GM18951 (cell line): Measurements from ENCODE around the gene DAP.
"Not testable (repeated sequence)": the region's sequence is repeated elsewhere in the genome, so short reads cannot be mapped to it uniquely, and the experiment has no call there.

Experiments
- POLR2A ChIP-seq: IDR thresholded peaks from 4 replicates; pipeline ENCODE4 v1.6.1; 2011; ENCODE audit warnings: mild to moderate bottlenecking; ENCODE audit not compliant: insufficient read length, insufficient read depth; ENCODE audit errors: extremely low read depth
- in situ Hi-C: fragments of 300-500 bp; cut with MboI; formaldehyde crosslinking; loops from one replicate; pipeline ENCODE4 v1.12.0; 2022; ENCODE audit warnings: low sequenced_read_pairs, mixed read lengths, inconsistent platforms; ENCODE audit not compliant: unreplicated experiment

The DAP gene

DNA sequence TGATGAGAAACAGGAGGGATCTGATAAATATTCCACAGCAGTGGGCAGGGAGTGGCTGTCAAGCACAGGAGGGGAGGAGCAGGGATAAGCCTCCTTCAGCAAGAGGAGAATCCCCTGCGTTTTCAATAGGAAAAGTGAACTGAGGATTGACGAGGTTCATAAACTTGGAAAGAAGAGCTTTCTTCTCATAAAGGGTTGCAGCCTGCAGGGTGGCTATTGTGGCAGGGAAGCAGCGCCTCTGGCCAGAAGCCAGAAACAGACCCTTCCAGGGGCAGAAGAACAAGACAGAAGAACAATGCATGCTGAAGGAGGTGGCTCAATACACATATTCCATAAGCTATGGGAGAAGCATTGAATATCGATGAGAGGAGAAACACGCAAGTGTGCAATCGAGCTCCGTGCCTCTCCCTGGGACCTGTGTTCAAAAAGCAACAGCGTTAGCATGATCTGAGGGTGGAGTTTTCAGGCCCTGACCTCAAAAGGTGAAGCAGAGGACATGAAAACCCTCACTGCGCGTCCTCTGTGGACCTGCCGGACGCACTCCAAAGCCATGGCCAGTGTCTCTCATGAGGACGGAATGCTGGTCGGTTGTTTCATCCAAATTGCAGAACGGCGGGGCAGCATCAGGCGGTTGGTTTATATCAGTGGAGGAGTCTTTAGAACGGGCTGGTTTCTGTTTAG is 129.6 kb downstream of the DAP start:
- in situ Hi-C loops: no loop called here
- no peak for TF ChIP-seq POLR2A

DNA sequence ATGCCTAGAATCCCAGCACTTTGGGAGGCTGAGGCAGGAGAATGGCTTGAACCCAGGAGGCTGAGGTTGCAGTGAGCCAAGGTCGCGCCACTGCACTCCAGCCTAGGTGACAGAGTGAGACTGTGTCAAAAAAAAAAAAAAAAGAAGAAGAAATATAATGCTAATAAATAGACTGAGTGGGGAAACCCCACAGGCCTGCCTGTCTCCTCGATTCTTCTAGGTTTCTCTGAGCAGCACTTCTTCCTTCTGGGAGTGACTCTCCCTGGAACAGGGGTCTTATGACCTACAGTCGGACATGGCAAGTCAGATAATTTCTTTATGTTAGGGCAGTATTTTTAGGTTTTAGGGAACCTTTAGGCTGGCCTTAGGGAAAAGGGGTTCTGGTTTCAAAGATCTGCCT is 130.3 kb downstream of the DAP start:
- in situ Hi-C loops: not testable (repeated sequence)

DNA sequence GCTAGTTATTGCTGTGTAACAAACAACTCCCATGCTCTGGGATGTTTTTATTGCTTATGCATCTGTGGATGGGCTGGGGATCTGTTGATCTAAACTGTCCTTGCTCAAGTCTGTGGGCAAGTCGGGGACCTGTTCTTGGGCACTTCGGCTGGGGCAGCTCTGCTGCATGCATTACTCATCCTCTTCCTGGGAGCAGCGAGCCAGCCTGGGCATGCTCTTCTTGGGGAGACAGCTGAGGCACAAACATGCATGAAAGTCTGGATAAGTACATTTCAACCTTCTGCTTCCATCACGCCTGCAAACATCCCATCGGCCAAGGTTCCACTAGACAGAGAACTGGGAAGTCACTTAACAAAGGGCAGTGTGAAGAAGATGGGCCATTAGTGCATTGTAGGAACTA is 130.9 kb downstream of the DAP start:
- no peak for TF ChIP-seq POLR2A
- in situ Hi-C loops: no loop called here

DNA sequence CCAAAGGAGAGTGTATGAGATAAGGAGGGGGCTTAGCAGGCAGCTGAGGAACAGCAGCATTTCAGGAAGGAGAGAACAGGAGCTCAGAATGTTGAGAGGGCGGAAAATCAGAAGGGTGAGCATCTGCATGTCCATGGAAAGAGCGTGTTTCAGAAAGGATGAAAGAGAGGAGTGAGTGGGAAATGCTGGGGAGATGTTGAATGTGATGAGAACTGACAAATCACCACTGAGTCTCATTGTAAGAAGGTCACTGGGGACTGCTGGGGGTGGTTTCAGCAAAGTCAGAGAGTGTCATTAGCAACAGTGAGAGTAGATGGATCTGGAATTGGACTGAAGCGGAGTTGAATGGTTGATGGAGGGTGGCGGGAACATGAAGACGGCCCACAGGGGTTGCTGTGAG is 131.4 kb downstream of the DAP start:
- in situ Hi-C loops: no loop called here
- no peak for TF ChIP-seq POLR2A
